Sigmoid colon (tissue), 7 donors: ENCODE data around the gene BYSL. TPM values are rescaled to one million over a fixed set of nuclear protein-coding genes. Genes with fewer than 3 reads are reported as not detected.
A peak's percentile ranks its signal among the peaks of the same experiment; 100 is the strongest.

Experiments
- DNase-seq: peaks from one replicate; pipeline ENCODE4 v3.0.0-alpha.2; 2019
- H3K27ac ChIP-seq, 4 donors: fragments of 200-600 bp; sonication (generic); one replicate each; pipeline ENCODE4 v1.5.1; 2016 to 2019; ENCODE audit warnings: mild to moderate bottlenecking in 1 of 4
- H3K27me3 ChIP-seq, 3 donors: fragments of 200-600 bp; sonication (generic); one replicate each; pipeline ENCODE4 v1.5.1; 2019; ENCODE audit warnings: mild to moderate bottlenecking in 1 of 3
- H3K36me3 ChIP-seq, 4 donors: fragments of 200-600 bp; sonication (generic); one replicate each; pipeline ENCODE4 v1.5.1; 2016 to 2019
- H3K4me1 ChIP-seq, 4 donors: fragments of 200-600 bp; sonication (generic); one replicate each; pipeline ENCODE4 v1.5.1; 2017 to 2019
- H3K4me3 ChIP-seq, 4 donors: fragments of 200-600 bp; sonication (generic); one replicate each; pipeline ENCODE4 v1.5.1; 2017 to 2019; ENCODE audit warnings: mild to moderate bottlenecking in 2 of 4, moderate library complexity in 1 of 4
- H3K9me3 ChIP-seq, 4 donors: fragments of 200-600 bp in 3 of 4; sonication (generic) in 3 of 4; one replicate each; pipeline versions ENCODE4 v1.5.1 to v1.6.1; 2013 to 2019
- CTCF ChIP-seq, 4 experiments: fragments of 450-650 bp in 3 of 4; fragments of 200-600 bp in 1 of 4; IDR thresholded peaks; one replicate each; pipeline ENCODE4 v1.5.1; 2016 to 2019; ENCODE audit warnings: antibody characterized with exemption in 4 of 4, mild to moderate bottlenecking in 3 of 4, moderate library complexity in 2 of 4
- EP300 ChIP-seq, 4 donors: sonication (generic); formaldehyde crosslinking; IDR thresholded peaks; one replicate each; pipeline ENCODE4 v1.6.1; 2017; ENCODE audit warnings: antibody characterized with exemption in 4 of 4
- POLR2A ChIP-seq, 2 donors: fragments of 450-650 bp; IDR thresholded peaks; one replicate each; pipeline ENCODE4 v1.6.1; 2016; ENCODE audit warnings: antibody characterized with exemption in 2 of 2, mild to moderate bottlenecking in 2 of 2, moderate library complexity in 2 of 2
- POLR2AphosphoS5 ChIP-seq, 4 donors: sonication (generic); formaldehyde crosslinking; IDR thresholded peaks; one replicate each; pipeline ENCODE4 v1.6.1; 2017; ENCODE audit warnings: antibody characterized with exemption in 4 of 4
- WGBS, 2 donors: extraction: QIAGEN DNeasy Blood & Tissue Kit; methylation state at CpG; one replicate each; pipeline ENCODE4 v1.1.7; 2013; 5-methylcytosine and 5-hydroxymethylcytosine counted together
- intact Hi-C: fragments of 100-400 bp; cut with DNase I; formaldehyde crosslinking; loops from one replicate; pipeline ENCODE4 v1.15.1; 2023
- polyA plus RNA-seq, 3 donors: library from polyadenylated mRNA; stranded (reverse); fragments of 200-250 nt; gene quantifications; one replicate each; pipeline ENCODE4 v1.2.3, GENCODE V29; 2013
- small RNA-seq, 3 donors: library from RNA; depleted of rRNA; stranded (forward); fragments of <200 nt; gene quantifications; one replicate each; pipeline ENCODE3, GENCODE V24; 2016
- total RNA-seq, 4 donors: library from RNA; depleted of rRNA; stranded (reverse); fragments of >200 nt; gene quantifications; one replicate each; pipeline ENCODE4 v1.1.0, GENCODE V29; 2016
- donor health status: healthy with polysubstance abuse.
- donor health status: Bipolar disorder and iron deficiency.
- donor health status: healthy.

The BYSL gene
- total and polyA plus RNA-seq, 7 donors = 2.9 to 14.0 (median 5.0) TPM

- Histone ChIP-seq H3K27ac (no peak overlapping the region), H3K36me3 (no peaks in the 10 kb centered on the region), H3K9me3 (peaks cover 0 to 3% (median 0%) of the 10 kb centered on the region in 4 donors), H3K27me3 (no peaks in the 10 kb centered on the region), H3K4me1 (peaks cover 0 to 22% (median 14%) of the 10 kb centered on the region in 4 donors), H3K4me3 (no peak overlapping the region)
- TF ChIP-seq POLR2AphosphoS5 (IDR thresholded peaks at IDR 0.05) = no peak
- WGBS, 2 donors = 53 to 76% methylated on average over 2 of the region's 2 CpGs
- intact Hi-C loops = no loop called here
- no peak for DNase-seq
Measured at GRCh38 chr6:41972826-41973225, 51.5 kb downstream of the BYSL start.

- DNase-seq = peak; percentile 6
- WGBS, 2 donors = 76 to 96% methylated on average over 5 of the region's 5 CpGs
- Histone ChIP-seq H3K4me3 (no peak overlapping the region), H3K27me3 (no peaks in the 10 kb centered on the region), H3K9me3 (peaks cover 0 to 3% (median 0%) of the 10 kb centered on the region in 4 donors), H3K27ac (no peak overlapping the region), H3K4me1 (peaks cover 0 to 22% (median 12%) of the 10 kb centered on the region in 4 donors), H3K36me3 (no peaks in the 10 kb centered on the region)
- intact Hi-C loops = no loop called here
- TF ChIP-seq POLR2A (IDR thresholded peaks at IDR 0.05) (no peak), CTCF (IDR thresholded peaks at IDR 0.05) (no peak), EP300 (IDR thresholded peaks at IDR 0.05) (no peak), POLR2AphosphoS5 (IDR thresholded peaks at IDR 0.05) (no peak)
Measured at GRCh38 chr6:41974281-41974825, 53.1 kb downstream of the BYSL start.

- Histone ChIP-seq H3K9me3 (peaks cover 0 to 3% (median 0%) of the 10 kb centered on the region in 4 donors), H3K27ac (no peak overlapping the region), H3K4me3 (no peak overlapping the region), H3K36me3 (no peaks in the 10 kb centered on the region), H3K27me3 (no peaks in the 10 kb centered on the region), H3K4me1 (peaks cover 0 to 22% (median 12%) of the 10 kb centered on the region in 4 donors)
- intact Hi-C loops = no loop called here
- 80 to 86% methylated on average over 4 of the region's 4 CpGs for WGBS, 2 donors
- TF ChIP-seq POLR2AphosphoS5 (IDR thresholded peaks at IDR 0.05) (no peak), CTCF (IDR thresholded peaks at IDR 0.05) (no peak), EP300 (IDR thresholded peaks at IDR 0.05) (no peak), POLR2A (IDR thresholded peaks at IDR 0.05) (no peak)
- DNase-seq = no peak
Measured at GRCh38 chr6:41975276-41975675, 54.0 kb downstream of the BYSL start.

- TF ChIP-seq POLR2A (IDR thresholded peaks at IDR 0.05) (no peak), CTCF (IDR thresholded peaks at IDR 0.05) (no peak), EP300 (IDR thresholded peaks at IDR 0.05) (no peak), POLR2AphosphoS5 (IDR thresholded peaks at IDR 0.05) (no peak)
- Histone ChIP-seq H3K27ac (no peak overlapping the region), H3K4me3 (no peak overlapping the region), H3K36me3 (no peaks in the 10 kb centered on the region), H3K4me1 (peaks cover 0 to 15% (median 10%) of the 10 kb centered on the region in 4 donors), H3K9me3 (peaks cover 0 to 3% (median 0%) of the 10 kb centered on the region in 4 donors), H3K27me3 (no peaks in the 10 kb centered on the region)
- intact Hi-C loops = no loop called here
- WGBS, 2 donors = 61 to 65% methylated on average over 9 of the region's 9 CpGs
- DNase-seq = no peak
Measured at GRCh38 chr6:41976794-41977484, 55.6 kb downstream of the BYSL start.

Small RNAs within 50 kb of the gene (small RNA-seq; reads per million reads assigned to genes)
- gene RF00019 = 0 reads per million in 3 donors

Other genes starting within 250 kb of the BYSL start
- 10 to 100 TPM; 21.0 to 28.5 (median 24.2) TPM for gene TFEB, start 185.9 kb upstream of the BYSL start, total RNA-seq
- gene TFEB, start 185.9 kb upstream of the BYSL start, polyA plus RNA-seq = 10 to 100 TPM; 28.2 to 40.9 (median 34.0) TPM
- gene PGC, start 174.1 kb upstream of the BYSL start, total RNA-seq = not detected
- 10 to 100 TPM in 1 of 3 donors, 1 to 10 TPM in 1, under 1 TPM in 1; 0.07 to 12.6 (median 9.2) TPM for gene PGC, start 174.1 kb upstream of the BYSL start, polyA plus RNA-seq
- gene FRS3, start 141.6 kb upstream of the BYSL start, total RNA-seq = 1 to 10 TPM; 4.1 to 4.9 (median 4.7) TPM
- gene FRS3, start 141.6 kb upstream of the BYSL start, polyA plus RNA-seq = 1 to 10 TPM; 1.6 to 4.8 (median 3.3) TPM
- gene PRICKLE4, start 140.7 kb upstream of the BYSL start, total RNA-seq = 10 to 100 TPM in 1 of 4 donors, 1 to 10 TPM in 3; 2.0 to 13.8 (median 4.4) TPM
- 1 to 10 TPM in 1 of 3 donors, not detected in 2; 1.5 TPM for gene PRICKLE4, start 140.7 kb upstream of the BYSL start, polyA plus RNA-seq
- 100 to 1,000 TPM; 116 to 154 (median 151) TPM for gene TOMM6, start 133.8 kb upstream of the BYSL start, total RNA-seq
- 100 to 1,000 TPM; 209 to 309 (median 254) TPM for gene TOMM6, start 133.8 kb upstream of the BYSL start, polyA plus RNA-seq
- gene USP49, start 26.1 kb upstream of the BYSL start, total RNA-seq = 1 to 10 TPM; 2.1 to 10.0 (median 3.1) TPM
- gene USP49, start 26.1 kb upstream of the BYSL start, polyA plus RNA-seq = 1 to 10 TPM in 1 of 3 donors, under 1 TPM in 2; 0.23 to 1.9 (median 0.60) TPM
- gene MED20, start 360 bp upstream of the BYSL start, total RNA-seq = 10 to 100 TPM in 3 of 4 donors, 1 to 10 TPM in 1; 9.9 to 15.5 (median 13.7) TPM
- 10 to 100 TPM in 1 of 3 donors, 1 to 10 TPM in 2; 7.8 to 14.6 (median 9.4) TPM for gene MED20, start 360 bp upstream of the BYSL start, polyA plus RNA-seq
- 100 to 1,000 TPM in 3 of 4 donors, 10 to 100 TPM in 1; 75.1 to 125 (median 110) TPM for gene CCND3, start 20.3 kb downstream of the BYSL start, total RNA-seq
- gene CCND3, start 20.3 kb downstream of the BYSL start, polyA plus RNA-seq = 100 to 1,000 TPM in 1 of 3 donors, 10 to 100 TPM in 2; 43.2 to 144 (median 46.7) TPM
- gene TAF8, start 129.0 kb downstream of the BYSL start, total RNA-seq = 10 to 100 TPM; 20.3 to 30.7 (median 28.4) TPM
- 10 to 100 TPM in 2 of 3 donors, 1 to 10 TPM in 1; 4.9 to 14.7 (median 12.6) TPM for gene TAF8, start 129.0 kb downstream of the BYSL start, polyA plus RNA-seq
- gene C6orf132, start 221.1 kb downstream of the BYSL start, total RNA-seq = 1 to 10 TPM in 1 of 4 donors, under 1 TPM in 2, not detected in 1; 0.33 to 3.3 (median 0.71) TPM
- 10 to 100 TPM; 38.5 to 91.3 (median 87.1) TPM for gene C6orf132, start 221.1 kb downstream of the BYSL start, polyA plus RNA-seq